ENCODE results near the gene PPP1R1A.

DNA sequence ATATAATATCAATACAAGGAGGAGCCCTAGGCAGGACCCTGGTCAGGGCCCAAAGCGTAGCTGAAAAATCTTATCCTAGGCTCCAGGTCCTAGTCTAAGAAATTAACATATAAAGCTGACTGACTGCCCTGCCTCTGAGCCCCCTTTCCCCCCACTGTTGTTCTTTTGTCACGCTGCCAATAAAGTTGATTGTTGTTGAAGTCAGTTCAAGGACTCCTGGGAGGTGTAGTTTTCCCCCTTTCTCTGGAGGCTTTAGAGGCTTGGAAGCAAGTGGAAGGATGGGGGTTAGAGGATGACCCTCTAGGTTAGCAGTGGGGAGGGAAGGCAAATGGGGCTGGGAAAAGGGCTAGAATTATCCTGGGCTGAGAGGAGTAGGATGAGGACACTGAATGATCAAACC, 3.2 kb downstream of the PPP1R1A start:
- TF ChIP-seq, protein P1, sequence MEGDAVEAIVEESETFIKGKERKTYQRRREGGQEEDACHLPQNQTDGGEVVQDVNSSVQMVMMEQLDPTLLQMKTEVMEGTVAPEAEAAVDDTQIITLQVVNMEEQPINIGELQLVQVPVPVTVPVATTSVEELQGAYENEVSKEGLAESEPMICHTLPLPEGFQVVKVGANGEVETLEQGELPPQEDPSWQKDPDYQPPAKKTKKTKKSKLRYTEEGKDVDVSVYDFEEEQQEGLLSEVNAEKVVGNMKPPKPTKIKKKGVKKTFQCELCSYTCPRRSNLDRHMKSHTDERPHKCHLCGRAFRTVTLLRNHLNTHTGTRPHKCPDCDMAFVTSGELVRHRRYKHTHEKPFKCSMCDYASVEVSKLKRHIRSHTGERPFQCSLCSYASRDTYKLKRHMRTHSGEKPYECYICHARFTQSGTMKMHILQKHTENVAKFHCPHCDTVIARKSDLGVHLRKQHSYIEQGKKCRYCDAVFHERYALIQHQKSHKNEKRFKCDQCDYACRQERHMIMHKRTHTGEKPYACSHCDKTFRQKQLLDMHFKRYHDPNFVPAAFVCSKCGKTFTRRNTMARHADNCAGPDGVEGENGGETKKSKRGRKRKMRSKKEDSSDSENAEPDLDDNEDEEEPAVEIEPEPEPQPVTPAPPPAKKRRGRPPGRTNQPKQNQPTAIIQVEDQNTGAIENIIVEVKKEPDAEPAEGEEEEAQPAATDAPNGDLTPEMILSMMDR (IDR thresholded peaks at IDR 0.05; ENCODE audit: low read depth, low read length, poor library complexity, severe bottlenecking): no peak
- TF ChIP-seq EZH2phosphoT487 (IDR thresholded peaks at IDR 0.05; ENCODE audit: borderline replicate concordance, low read length): no peak
